Stimulated activated CD4-positive, alpha-beta T cell treated with anti-CD3 and anti-CD28 coated beads, Interleukin-4, amount 100 ng/mL, for 48 hours (primary cell): ENCODE data around the gene TRPV3.
"Not testable (repeated sequence)": the region's sequence is repeated elsewhere in the genome, so short reads cannot be mapped to it uniquely, and the experiment has no call there.

Experiments used
- DNase-seq, 2 donors: peaks; one replicate each; pipeline ENCODE4 v3.0.0-alpha.2; 2020; ENCODE audit warnings: low read depth in 2 of 2

Gene TRPV3

DNA sequence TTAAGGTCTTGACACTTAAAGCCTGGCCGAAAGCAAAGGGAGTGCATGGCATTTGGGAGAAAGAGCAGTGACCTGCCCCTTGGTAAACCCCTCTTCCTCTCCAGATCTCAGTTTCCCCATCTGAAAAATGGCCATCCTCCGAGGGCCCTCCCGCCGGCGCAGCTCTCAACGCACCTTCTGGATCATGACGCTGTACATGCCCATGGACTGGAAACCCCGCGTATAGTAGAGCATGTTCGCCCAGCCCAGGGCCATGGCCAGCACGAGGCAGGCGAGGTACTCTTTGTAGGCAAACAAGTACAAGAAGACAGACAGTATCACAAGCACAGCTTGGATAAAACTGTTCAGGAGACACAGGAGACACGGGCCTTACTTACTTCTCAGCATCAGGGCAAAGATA lies 33.6 kb downstream of the TRPV3 start:
- no peak for DNase-seq

DNA sequence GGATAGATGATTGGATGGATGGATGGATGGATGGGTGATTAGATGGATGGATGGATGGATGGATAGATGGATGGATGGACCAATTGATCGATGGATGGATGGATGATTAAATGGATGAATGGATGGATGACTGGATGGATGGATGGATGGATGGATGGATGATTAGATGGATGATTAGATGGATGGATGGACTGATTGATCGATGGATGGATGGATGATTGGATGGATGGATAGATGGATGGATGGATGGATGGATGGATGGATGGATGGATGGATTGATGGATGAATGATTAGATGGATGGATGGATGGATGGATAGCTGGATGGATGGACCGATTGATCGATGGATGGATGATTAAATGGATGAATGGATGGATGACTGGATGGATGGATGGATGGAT lies 38.1 kb downstream of the TRPV3 start:
- DNase-seq: not testable (repeated sequence)

DNA sequence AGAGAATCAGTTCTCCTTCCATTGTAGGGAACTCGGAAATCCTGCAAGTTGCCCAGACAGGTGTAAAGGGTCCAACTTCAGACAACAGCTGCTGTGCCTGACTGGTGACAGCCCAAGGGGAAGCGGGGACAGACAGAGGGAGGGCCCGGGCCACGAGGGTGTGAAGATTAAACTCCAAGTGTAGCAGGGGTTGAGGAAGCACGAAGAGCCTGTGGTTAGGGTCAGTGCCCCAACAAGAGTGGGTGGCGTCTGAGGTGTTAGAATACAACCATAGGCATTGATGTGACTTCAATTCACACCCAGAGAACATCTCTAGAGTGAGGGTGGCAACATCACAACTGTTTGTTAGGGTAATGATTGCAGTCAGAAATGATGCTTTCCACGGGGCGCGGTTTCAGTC lies 42.7 kb downstream of the TRPV3 start:
- no peak for DNase-seq

DNA sequence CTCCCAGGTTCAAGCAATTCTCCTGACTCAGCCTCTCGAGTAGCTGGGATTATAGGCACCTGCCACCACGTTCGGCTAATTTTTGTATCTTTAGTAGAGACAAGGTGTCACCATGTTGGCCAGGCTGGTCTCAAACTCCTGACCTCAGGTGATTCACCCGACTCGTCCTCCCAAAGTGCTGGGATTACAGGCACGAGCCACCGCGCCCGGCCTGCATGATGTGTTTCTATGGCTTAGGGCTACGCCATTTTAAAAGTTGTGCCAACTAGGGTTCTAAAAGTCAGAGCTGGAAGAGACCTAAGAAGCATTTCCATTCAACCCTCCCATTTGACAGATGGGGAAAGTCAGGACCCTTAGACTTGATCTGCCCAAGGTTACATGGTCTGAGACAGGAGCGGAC lies 43.4 kb downstream of the TRPV3 start:
- not testable (repeated sequence) for DNase-seq

DNA sequence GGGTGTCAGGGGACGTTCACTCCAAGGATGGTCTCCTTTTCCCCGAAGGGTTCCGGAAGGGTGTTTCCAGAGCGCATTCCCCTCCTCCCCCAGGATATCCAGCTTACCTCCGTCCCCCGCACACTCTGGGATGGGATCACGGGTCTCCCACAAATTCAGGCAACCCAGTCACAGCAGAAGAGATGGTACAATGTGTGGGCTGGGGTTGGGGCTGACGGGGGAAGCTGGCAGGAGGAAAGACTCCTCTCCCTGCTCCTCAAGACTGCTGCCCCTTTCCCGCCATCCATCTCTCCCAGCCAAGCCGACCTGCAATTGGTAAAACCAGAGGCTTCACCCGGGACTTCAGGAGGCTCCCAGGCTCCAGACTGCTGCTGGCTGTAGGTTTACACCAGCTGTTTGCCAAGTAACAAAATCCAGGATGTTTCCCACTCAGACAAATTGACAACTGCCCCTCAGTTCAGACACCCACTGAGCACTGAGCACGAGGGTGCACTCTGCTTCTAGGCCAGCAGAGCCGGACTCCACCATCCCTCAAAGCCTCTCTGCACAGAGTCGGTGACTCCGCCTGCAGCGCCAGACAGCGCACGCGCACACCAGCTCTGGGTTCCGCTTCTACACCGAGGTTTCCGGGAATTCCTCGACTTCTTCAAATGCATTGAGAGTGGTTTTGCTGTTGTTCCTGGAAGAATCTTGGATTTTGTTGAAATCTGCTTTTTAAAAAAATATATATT lies 44.1 kb downstream of the TRPV3 start:
- DNase-seq: no peak

- DNase-seq: no peak
Measured at GRCh38 chr17:3512505-3513171, 45.0 kb downstream of the TRPV3 start.

- no peak for DNase-seq
Measured at GRCh38 chr17:3511852-3512504, 45.6 kb downstream of the TRPV3 start.

DNA sequence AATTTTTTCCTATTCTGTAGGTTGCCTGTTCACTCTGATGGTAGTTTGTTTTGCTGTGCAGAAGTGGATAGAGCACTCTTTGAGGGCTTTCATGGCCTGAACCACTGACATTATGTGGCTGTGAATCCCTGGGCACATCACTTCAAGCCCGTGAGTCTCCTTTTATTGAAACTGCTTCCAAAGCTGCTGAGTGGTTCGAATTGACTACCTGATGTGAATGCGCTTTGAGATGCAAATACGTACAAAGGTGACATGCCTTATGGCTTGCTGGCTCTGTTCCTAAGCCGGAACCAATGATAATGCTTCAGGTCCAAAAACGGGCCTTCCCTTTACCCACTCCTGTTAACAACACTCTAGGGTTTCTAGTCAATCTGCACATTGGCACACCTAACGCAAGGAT lies 47.5 kb downstream of the TRPV3 start:
- DNase-seq: no peak

DNA sequence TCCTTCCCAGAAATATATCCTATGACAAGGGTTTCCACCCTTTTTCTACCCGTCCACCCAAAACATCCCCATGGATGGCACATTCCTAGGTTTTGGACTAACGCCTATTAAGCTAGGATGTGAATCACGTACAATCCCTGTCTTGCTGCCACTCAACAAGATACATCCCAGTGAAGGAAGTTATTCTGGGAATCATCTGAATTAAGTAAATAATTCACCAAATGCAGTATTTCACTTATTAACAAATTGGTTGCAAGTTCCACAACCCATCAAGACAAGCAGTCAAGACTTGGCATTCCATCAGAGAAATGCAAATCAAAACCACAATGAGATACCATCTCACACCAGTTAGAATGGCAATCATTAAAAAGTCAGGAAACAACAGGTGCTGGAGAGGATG lies 49.7 kb downstream of the TRPV3 start:
- DNase-seq: no peak

GRCh38 chr17:3507071-3507470 lies 50.5 kb downstream of the TRPV3 start:
- no peak for DNase-seq

GRCh38 chr17:3506054-3506453 lies 51.6 kb downstream of the TRPV3 start:
- DNase-seq: no peak

GRCh38 chr17:3505008-3505407 lies 52.6 kb downstream of the TRPV3 start:
- no peak for DNase-seq

- no peak for DNase-seq
Measured at GRCh38 chr17:3503285-3503684, 54.3 kb downstream of the TRPV3 start.

GRCh38 chr17:3502466-3502865 lies 55.1 kb downstream of the TRPV3 start:
- DNase-seq: no peak

GRCh38 chr17:3501344-3501743 lies 56.3 kb downstream of the TRPV3 start:
- DNase-seq: no peak

DNA sequence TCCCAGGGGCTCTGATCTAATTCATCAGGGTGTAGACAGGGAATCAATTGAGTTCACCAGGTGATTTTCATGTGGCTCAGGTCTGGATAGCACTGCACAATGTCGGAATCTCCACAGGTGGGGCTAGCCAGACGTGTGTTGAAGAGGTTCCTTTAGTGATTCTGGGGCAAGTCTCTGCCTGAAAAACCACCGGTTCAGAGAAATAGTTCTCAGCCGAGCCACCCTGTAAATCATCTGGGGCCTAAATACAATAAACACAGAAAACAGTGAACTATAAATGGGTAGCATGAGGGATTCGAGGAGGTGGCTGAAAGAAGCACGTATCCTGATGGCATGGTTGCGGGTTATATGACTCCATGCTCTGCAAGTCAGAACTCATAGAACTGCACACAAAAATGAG lies 60.5 kb downstream of the TRPV3 start:
- DNase-seq: no peak

- DNase-seq: no peak
Measured at GRCh38 chr17:3485481-3486068, 72.0 kb downstream of the TRPV3 start.

DNA sequence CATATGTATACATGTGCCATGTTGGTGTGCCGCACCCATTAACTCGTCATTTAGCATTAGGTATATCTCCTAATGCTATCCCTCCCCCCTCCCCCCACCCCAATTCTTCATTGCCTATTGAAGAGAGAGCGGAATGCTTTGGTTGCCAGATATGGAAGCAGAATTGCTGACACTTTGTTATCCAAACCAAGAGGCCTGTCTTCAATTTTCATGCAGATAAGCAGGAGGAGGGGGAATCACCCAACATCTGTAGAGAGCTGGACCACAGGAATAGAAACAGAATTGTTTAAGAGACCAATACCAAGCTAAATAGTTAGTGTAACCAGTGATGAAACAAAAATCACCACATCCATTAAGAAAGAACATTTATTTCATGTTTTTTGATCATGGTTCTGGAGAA lies 74.8 kb downstream of the TRPV3 start:
- DNase-seq: no peak

DNA sequence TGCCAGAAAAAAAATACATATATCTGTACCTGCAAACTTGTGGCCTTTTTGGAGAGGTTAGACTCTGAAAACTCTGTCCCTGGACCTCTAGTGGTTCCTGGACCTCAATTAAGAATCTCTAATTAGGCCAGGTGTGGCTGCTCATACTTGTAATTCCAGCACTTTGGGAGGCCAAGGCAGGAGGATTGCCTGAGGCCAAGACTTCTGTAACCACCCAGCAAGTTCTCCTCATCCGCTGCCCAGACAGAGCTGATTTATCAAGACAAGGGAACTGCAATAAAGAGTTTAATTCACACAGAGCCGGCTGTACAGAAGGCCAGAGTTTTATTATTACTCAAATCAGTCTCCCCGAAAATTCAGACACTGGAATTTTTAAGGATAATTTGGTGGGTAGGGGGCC lies 77.6 kb downstream of the TRPV3 start:
- DNase-seq: no peak

- no peak for DNase-seq
Measured at GRCh38 chr17:3475812-3476610, 81.6 kb downstream of the TRPV3 start, which contains the start of gene ASPA. Gene ASPA, plus strand, starts transcription at chr17:3475997. Its CDS starts 163 bp downstream, at chr17:3476160.

DNA sequence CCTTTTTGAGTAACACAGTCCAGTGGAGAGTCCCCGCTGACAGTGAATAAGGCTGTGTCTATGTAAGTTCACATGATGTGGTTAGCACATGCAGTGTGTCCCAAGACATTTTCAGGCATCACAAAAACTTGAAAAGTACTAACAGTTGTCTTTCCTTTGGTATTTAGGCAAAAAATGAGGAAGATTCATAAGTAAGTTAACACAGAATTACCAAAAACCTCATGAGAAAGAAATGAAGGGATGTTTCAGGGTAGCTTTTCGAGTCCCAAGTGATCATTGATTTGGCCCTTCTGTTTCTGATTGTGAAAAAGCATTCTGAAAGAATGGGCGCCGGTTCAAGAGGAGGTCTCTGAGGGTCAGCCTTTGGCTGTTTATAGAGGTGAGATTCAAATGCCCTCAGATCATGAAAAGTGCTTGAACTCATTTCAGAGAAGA lies 82.3 kb downstream of the TRPV3 start:
- no peak for DNase-seq

- DNase-seq: no peak
Measured at GRCh38 chr17:3474212-3474611, 83.4 kb downstream of the TRPV3 start.
